H1 (cell line): ENCODE measurements around the gene CCNYL1.

Experiments
- CTCF ChIP-seq, 3 experiments: IDR thresholded peaks; 1 replicate in 2 of 3; 2 replicates in 1 of 3; pipeline versions ENCODE4 v1.5.1 to v1.6.1; 2011; ENCODE audit warnings: low read length in 3 of 3, mild to moderate bottlenecking in 3 of 3, inconsistent platforms in 2 of 3, low read depth in 1 of 3, moderate library complexity in 1 of 3; ENCODE audit not compliant: insufficient read depth in 1 of 3; ENCODE audit errors: control extremely low read depth in 1 of 3
- TEAD4 ChIP-seq: IDR thresholded peaks from 2 replicates; pipeline ENCODE4 v1.6.1; 2012; ENCODE audit warnings: low read depth, low read length, inconsistent platforms, mixed read lengths

- TF ChIP-seq CTCF (IDR thresholded peaks at IDR 0.05; ENCODE audit: control extremely low read depth in 1 of 3, insufficient read depth in 1 of 3, low read depth in 1 of 3, low read length in 3 of 3) = peak in 2 of 3 experiments; percentile 10 to 18; a peak in 2 of 4 replicates
- TF ChIP-seq TEAD4 = no peak
Observed at GRCh38 chr2:207734264-207734635, 22.8 kb downstream of the CCNYL1 start.
